Natural killer cell (primary cell): ENCODE measurements around the gene ADI1. TPM values are rescaled to one million over a fixed set of nuclear protein-coding genes. Genes with fewer than 3 reads are reported as not detected.

Experiments used
- ATAC-seq, 3 donors: fragments of 150-1000 bp in 2 of 3; fragments of 200-7000 bp in 1 of 3; cut with Tn5 transposase; 1 replicate in 1 of 3; 2 replicates in 2 of 3; pipeline ENCODE4 v1.10.0; 2021; ENCODE audit warnings: mild to moderate bottlenecking in 2 of 3, moderate library complexity in 2 of 3
- DNase-seq, 2 donors: peaks; one replicate each; pipeline versions ENCODE4 v3.0.0 to v3.0.0-alpha.2; 2013 to 2021; ENCODE audit warnings: mixed read lengths in 1 of 2
- H3K27ac ChIP-seq: one replicate; pipeline ENCODE4 v1.5.1; 2013; ENCODE audit warnings: mild to moderate bottlenecking, low read length
- H3K27me3 ChIP-seq: one replicate; pipeline ENCODE4 v1.6.1; 2013; ENCODE audit warnings: low read length; ENCODE audit not compliant: control insufficient read depth, insufficient read depth
- H3K36me3 ChIP-seq: one replicate; pipeline ENCODE4 v1.6.1; 2013; ENCODE audit warnings: low read length; ENCODE audit not compliant: control insufficient read depth, insufficient read depth
- H3K4me1 ChIP-seq: one replicate; pipeline ENCODE4 v1.6.1; 2013; ENCODE audit warnings: low read length; ENCODE audit not compliant: control insufficient read depth, insufficient read depth
- H3K4me3 ChIP-seq: one replicate; pipeline ENCODE4 v1.5.1; 2013; ENCODE audit warnings: low read length
- H3K9me3 ChIP-seq: one replicate; pipeline ENCODE4 v1.6.1; 2013; ENCODE audit warnings: low read length; ENCODE audit not compliant: control insufficient read depth, insufficient read depth
- H3K27ac Mint-ChIP-seq, 2 donors: one replicate each; pipeline ENCODE4 v1.8.0; 2022; ENCODE audit warnings: mild to moderate bottlenecking in 2 of 2, mixed read lengths in 2 of 2, moderate library complexity in 1 of 2
- H3K27me3 Mint-ChIP-seq, 2 donors: one replicate each; pipeline ENCODE4 v1.8.0; 2022; ENCODE audit warnings: low read depth in 2 of 2, mixed read lengths in 2 of 2
- H3K36me3 Mint-ChIP-seq: one replicate; pipeline ENCODE4 v1.8.0; 2022; ENCODE audit warnings: mixed read lengths
- H3K4me1 Mint-ChIP-seq, 2 donors: one replicate each; pipeline ENCODE4 v1.8.0; 2022; ENCODE audit warnings: mixed read lengths in 2 of 2
- H3K4me3 Mint-ChIP-seq: one replicate; pipeline ENCODE4 v1.8.0; 2022; ENCODE audit warnings: mild to moderate bottlenecking, moderate library complexity, mixed read lengths
- H3K9me3 Mint-ChIP-seq, 2 donors: one replicate each; pipeline ENCODE4 v1.8.0; 2022; ENCODE audit warnings: mixed read lengths in 2 of 2
- CTCF ChIP-seq: fragments of 200-600 bp; IDR thresholded peaks from one replicate; pipeline ENCODE4 v1.8.0; 2022; ENCODE audit warnings: antibody characterized with exemption
- WGBS: methylation state at CpG from one replicate; pipeline ENCODE4 v1.1.7; 2013; ENCODE audit warnings: missing lambda C conversion rate; ENCODE audit not compliant: insufficient coverage; 5-methylcytosine and 5-hydroxymethylcytosine counted together
- intact Hi-C: fragments of 100-400 bp; cut with micrococcal nuclease; formaldehyde crosslinking; loops from one replicate; pipeline ENCODE4 v1.14.2; 2022
- total RNA-seq, 4 donors: library from RNA; stranded (reverse); fragments of 120-200 nt in 1 of 4; gene quantifications; one replicate each; pipeline versions ENCODE4 v1.2.3 to v1.2.4, GENCODE V29; 2013 to 2022

Gene ADI1
- total RNA-seq, 3 donors from 2014 or later (not counting 1 experiment from before 2014, with no cell fraction given): 15.9 to 23.0 (median 17.4) TPM

DNA sequence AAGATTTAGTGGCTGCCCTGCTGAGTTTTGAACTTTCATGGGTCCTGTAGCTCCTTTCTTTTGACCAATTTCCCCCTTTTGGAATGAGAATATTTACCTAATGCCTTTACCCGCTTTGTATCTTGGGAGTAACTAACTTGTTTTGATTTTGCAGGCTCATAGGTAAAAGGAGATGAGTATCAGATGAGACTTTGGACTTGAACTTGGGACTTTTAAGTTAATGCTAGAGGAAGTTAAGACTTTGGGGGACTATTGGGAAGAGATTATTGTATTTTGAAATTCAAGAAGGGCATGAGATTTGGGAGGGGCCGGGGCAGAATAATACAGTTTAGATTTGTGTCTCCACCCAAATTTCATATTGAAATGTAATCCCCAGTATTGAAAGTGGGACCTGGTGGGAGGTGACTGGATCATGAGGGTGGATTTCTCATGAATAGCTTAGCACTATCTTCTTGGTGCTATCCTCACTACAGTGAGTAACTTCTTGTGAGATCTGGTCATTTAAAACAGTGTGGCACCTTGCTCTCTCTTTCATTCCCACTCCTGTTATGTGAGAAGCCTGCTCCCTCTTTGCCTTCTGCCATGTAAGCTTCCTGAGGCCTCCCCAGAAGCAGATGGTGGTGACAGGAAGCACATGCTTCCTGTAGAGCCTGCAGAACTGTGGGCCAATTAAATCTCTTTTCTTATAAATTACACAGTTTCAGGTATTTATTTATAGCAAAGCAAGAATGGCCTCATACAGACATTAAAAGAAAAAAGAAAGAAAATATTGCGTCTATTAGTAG is 6.1 kb downstream of the ADI1 start:
- H3K9me3 ChIP-seq: peaks cover 3% of the 10 kb centered on the region
- H3K4me3 Mint-ChIP-seq: no peak overlapping the region
- peaks cover 3% of the 10 kb centered on the region for H3K4me1 ChIP-seq
- peaks cover 0 to 3% of the 10 kb centered on the region in 2 donors for H3K4me1 Mint-ChIP-seq
- no peak overlapping the region for H3K27ac Mint-ChIP-seq
- no peaks in the 10 kb centered on the region for H3K27me3 ChIP-seq
- WGBS: 100% methylated on average over 2 of the region's 3 CpGs
- no peaks in the 10 kb centered on the region for H3K27me3 Mint-ChIP-seq
- peaks cover 0 to 6% of the 10 kb centered on the region in 2 donors for H3K9me3 Mint-ChIP-seq
- ATAC-seq (no peak), DNase-seq (no peak)
- TF ChIP-seq CTCF: no peak
- no peak overlapping the region for H3K27ac ChIP-seq
- intact Hi-C loops: no loop called here
- H3K36me3 Mint-ChIP-seq: peaks cover 24% of the 10 kb centered on the region
- peaks cover 20% of the 10 kb centered on the region for H3K36me3 ChIP-seq
- H3K4me3 ChIP-seq: no peak overlapping the region

GRCh38 chr2:3512086-3512485 is 7.2 kb downstream of the ADI1 start:
- ATAC-seq (no peak), DNase-seq (no peak)
- Histone ChIP-seq H3K36me3 (peaks cover 20% of the 10 kb centered on the region), H3K27me3 (no peaks in the 10 kb centered on the region), H3K4me3 (no peak overlapping the region), H3K9me3 (peaks cover 3% of the 10 kb centered on the region), H3K4me1 (no peaks in the 10 kb centered on the region), H3K27ac (no peak overlapping the region)
- intact Hi-C loops: no loop called here
- WGBS: 93% methylated on average over 2 of the region's 2 CpGs
- no peak for TF ChIP-seq CTCF
- Mint-ChIP-seq H3K27me3 (no peaks in the 10 kb centered on the region), H3K36me3 (peaks cover 35% of the 10 kb centered on the region), H3K4me3 (no peak overlapping the region), H3K9me3 (peaks cover 0 to 6% of the 10 kb centered on the region in 2 donors), H3K4me1 (no peaks in the 10 kb centered on the region), H3K27ac (no peak overlapping the region)

DNA sequence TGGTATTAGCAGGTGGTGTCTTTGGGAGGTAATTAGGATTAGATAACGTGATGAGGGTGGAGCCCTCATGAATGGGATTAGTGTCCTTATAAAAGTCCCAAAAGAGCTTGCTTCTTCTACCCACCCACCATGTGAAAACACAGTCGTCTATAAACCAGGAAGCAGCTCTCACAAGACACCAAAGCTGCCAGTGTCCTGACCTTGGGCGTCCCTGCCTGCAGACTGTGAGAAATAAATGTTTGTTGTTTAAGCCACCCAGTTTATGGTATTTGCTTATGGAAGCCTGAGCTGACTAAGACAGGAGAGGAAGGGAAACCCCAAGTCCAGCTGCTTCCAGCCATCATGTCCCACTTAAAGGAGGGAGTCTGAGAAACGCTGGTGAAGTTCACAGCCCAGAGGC is 13.6 kb downstream of the ADI1 start:
- Histone ChIP-seq H3K9me3 (peaks cover 3% of the 10 kb centered on the region), H3K36me3 (peaks cover 2% of the 10 kb centered on the region), H3K27ac (no peak overlapping the region), H3K4me1 (no peaks in the 10 kb centered on the region), H3K4me3 (no peak overlapping the region), H3K27me3 (no peaks in the 10 kb centered on the region)
- Mint-ChIP-seq H3K4me3 (no peak overlapping the region), H3K4me1 (no peaks in the 10 kb centered on the region), H3K27ac (no peak overlapping the region), H3K27me3 (no peaks in the 10 kb centered on the region), H3K9me3 (no peaks in the 10 kb centered on the region), H3K36me3 (peaks cover 22% of the 10 kb centered on the region)
- DNase-seq: no peak
- no peak for TF ChIP-seq CTCF
- intact Hi-C loops: no loop called here
- 72% methylated on average over 3 of the region's 4 CpGs for WGBS
- ATAC-seq: no peak

DNA sequence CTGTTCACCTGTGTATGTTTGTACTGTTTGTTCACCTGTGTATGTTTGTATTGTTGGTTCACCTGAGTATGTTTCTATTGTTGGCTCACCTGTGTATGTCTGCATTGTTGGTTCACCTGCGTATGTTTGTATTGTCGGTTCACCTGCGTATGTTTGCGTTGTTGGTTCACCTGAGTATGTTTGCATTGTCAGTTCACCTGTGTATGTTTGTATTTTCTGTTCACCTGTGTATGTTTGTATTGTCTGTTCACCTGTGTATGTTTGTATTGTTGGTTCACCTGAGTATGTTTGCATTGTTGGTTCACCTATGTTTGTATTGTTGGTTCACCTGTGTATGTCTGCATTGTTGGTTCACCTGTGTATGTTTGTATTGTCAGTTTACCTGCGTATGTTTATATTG is 14.6 kb downstream of the ADI1 start:
- no peaks in the 10 kb centered on the region for H3K4me1 Mint-ChIP-seq
- no peaks in the 10 kb centered on the region for H3K27me3 ChIP-seq
- ATAC-seq (no peak), DNase-seq (no peak)
- 100% methylated on average over 4 of the region's 5 CpGs for WGBS
- H3K4me3 ChIP-seq: no peak overlapping the region
- H3K27ac Mint-ChIP-seq: no peak overlapping the region
- intact Hi-C loops: no loop called here
- H3K36me3 Mint-ChIP-seq: peaks cover 22% of the 10 kb centered on the region
- H3K9me3 Mint-ChIP-seq: no peaks in the 10 kb centered on the region
- no peaks in the 10 kb centered on the region for H3K27me3 Mint-ChIP-seq
- peaks cover 7% of the 10 kb centered on the region for H3K36me3 ChIP-seq
- H3K4me3 Mint-ChIP-seq: no peak overlapping the region
- no peak overlapping the region for H3K27ac ChIP-seq
- H3K9me3 ChIP-seq: peaks cover 3% of the 10 kb centered on the region
- no peaks in the 10 kb centered on the region for H3K4me1 ChIP-seq
- TF ChIP-seq CTCF: no peak
